OCI-M2 (cell line): ENCODE results near the gene CRABP2.

Experiments
- DNase-seq: peaks from one replicate; lab custom pipeline; 2025; ENCODE audit not compliant: unreplicated experiment; lab: John Stamatoyannopoulos, UW

Gene CRABP2

DNA sequence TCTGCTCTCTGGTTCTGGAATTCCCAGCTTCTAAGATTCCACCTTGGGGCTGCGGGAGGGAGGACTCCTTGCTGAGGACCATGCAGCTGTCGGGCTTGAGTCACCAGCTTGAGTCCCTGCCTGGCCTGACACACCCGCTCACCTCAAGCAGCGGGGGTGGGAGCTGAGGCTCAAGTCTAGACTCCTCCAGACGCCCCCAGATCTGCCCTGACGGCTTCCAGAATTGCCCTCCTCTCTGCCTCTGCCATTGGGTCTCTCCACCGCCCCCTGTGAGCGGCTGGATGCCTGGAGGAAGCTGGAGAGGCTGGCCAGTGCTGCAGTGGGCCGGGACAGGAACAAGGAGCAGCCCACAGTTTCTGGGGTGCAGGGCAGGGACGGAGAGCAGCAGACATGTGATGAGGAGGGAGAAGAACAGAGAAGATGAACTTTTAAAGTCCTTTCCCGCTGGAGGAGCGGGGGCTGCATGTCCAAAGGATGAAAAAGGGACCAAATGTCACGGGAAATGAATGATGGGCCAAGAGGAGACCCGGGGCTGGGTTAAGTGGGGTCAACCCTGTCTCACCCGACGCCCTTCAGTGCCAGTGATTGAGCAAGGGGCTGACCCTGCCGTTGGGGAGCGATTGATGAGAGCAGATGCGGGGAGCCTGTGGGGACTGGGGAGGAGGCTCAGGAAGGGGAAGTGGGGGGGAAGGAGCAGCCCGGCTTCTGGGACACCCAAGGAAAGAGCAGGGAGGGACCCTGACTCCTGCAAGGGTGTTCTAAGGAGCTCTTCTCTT is 13.5 kb downstream of the CRABP2 start:
- no peak for DNase-seq

GRCh38 chr1:156691191-156691590 is 14.2 kb downstream of the CRABP2 start:
- no peak for DNase-seq

- DNase-seq = no peak
Measured at GRCh38 chr1:156690675-156691036, 14.7 kb downstream of the CRABP2 start.

DNA sequence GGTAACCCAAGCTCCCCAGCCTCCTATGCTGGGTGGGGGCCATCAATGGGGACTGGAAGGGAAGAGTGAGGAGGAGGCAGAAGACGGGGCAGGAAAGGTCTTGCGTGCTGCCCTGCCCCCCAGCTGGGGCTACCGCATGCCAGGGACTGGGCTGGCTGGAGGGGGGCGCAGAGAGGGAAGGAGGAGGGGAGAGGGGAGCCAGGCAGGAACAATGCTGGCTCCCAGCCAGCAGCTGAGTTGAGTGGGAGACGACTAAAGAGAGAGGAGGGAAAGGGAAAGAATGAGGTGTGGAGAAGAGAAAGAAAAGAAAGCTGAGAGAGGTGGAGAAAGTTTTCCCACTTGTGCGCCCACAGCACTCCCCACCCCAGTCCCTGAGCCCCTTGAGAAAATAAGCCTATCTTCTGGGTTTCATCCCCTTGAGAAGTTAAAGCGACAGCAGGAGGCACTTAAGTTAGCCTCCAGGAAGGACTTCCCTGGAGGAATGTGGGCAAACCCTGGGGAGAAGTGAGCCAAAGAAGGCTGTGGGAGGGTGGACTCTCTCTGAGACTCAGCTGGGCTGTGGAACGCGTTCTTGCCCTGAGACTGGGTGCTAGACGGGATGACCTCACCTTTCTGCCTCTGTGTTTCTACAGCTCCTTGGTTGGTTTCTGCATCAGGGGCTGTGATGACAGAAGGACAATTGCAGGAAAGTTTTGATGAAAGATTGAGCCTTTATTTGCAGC is 15.3 kb downstream of the CRABP2 start:
- no peak for DNase-seq

- DNase-seq = peak; percentile 66
Measured at GRCh38 chr1:156689035-156689952, 16.1 kb downstream of the CRABP2 start.

DNA sequence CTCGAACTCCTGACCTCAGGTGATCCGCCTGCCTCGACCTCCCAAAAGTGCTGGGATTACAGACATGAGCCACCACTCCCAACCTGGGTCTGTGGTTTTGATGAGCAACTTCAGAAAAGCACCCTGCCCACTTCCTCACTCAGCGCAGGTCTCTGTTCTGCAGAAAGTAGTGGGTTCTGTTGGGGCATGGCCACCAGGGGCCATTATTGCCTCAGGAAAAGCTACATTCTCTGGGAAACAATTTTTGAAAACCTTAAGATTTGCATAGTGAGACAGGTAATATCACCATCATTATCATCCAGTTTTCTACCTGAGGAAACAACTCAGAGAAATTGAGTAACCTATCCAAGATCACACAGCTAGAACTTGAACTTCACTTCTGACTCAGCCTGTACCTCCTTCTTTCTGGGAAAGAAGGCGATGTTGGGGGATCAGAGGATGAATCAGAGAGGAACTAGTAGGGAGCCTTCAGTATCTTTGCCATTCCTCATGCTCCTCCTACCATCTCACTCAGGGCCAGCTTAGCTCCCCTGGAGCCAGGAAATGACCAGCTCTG is 21.1 kb downstream of the CRABP2 start:
- DNase-seq = no peak

- DNase-seq = no peak
Measured at GRCh38 chr1:156682166-156682890, 23.1 kb downstream of the CRABP2 start.

- no peak for DNase-seq
Measured at GRCh38 chr1:156681196-156681960, 24.0 kb downstream of the CRABP2 start.

- DNase-seq = no peak
Measured at GRCh38 chr1:156680056-156680455, 25.3 kb downstream of the CRABP2 start.

GRCh38 chr1:156677616-156678596 is 27.5 kb downstream of the CRABP2 start:
- no peak for DNase-seq

- DNase-seq = no peak
Measured at GRCh38 chr1:156676820-156677615, 28.4 kb downstream of the CRABP2 start, which contains the start of gene NES. NES (minus strand) TSS chr1:156677407; CDS start chr1:156677264, 143 bp downstream.

- DNase-seq = no peak
Measured at GRCh38 chr1:156676114-156676819, 29.1 kb downstream of the CRABP2 start.

DNA sequence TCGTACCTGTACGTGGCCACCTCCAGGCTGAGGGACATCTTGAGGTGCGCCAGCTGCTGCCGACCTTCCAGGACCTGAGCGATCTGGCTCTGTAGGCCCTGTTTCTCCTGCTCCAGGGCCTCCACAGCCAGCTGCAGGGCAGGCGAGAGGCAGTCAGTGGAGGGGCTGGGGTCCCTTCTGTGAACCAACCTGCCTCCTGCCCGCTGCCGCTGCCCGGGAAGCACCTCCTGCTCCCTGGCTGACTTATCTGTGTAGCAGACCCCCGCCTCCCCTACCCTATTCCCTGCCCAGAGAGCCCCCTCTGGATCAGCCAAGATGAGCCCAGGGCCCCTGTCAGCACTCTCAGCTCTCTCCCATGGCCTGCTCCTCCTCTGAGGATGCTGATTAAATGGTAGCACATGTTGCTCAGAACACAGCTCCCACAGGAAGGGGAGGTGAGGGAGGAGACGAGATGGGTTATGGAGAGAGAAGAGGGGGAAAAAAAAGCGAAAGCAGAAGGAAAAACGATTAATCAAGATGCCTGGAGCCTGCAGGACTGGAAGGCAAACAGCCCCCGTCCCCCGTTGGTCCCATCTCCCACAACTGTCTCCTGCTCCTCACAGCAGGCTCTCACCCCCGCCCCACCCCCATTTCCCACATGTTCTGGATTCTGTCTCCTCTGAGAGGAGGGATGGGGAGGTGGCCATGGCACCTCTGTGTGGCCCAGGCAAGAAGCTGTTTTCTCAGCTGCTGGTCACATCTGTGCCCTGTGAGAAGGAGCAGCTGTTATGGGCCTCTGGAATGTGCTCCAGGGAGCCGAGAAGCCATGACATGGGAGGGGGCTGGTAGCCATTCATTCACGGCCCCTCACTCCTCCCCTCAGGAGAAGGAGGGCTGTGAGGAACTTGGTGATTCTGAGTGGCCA is 29.9 kb downstream of the CRABP2 start:
- DNase-seq = no peak

GRCh38 chr1:156673387-156674121 is 31.8 kb downstream of the CRABP2 start:
- DNase-seq = no peak

GRCh38 chr1:156671804-156672203 is 33.6 kb downstream of the CRABP2 start:
- DNase-seq = no peak
